ENCODE measurements around the gene XRCC6. TPM values are rescaled to one million over a fixed set of nuclear protein-coding genes. Genes with fewer than 3 reads are reported as not detected.

Gene XRCC6
- total and polyA plus RNA-seq, 5 experiments from 2014 or later, result 171 to 513 (median 436) TPM

DNA sequence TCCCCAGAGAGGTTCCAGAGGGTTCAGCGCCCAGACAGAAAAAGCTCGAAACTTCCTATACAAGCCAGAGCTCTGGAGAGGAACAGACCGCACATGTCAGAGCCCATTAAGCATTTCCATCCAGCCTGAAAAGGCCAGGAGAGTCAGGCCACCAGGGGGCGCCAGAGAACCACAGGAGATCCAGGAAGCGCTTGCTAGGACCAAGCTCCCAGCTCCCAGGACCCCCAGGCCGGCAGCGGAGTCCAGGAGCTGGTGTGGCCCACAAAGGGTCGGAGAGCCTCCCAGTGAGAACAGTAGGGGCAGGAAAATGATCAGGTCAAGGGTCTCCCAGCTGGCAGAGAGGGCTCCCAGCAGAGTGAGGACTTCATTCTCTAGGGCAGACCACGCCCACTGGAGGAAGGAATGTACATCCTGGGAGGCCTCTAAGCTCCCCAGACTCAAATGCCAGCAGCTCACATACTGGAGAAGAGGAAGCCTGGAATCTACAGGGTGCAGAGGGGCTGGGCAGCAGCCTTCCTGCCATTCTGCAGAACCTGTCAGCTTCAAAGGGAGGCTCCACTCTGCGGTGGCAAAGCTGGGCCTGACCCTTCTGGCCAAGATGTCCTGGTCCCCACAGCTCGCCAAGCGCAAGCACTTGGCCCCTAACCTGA lies 76.2 kb downstream of the XRCC6 start:
- H3K36me3 Mint-ChIP-seq, result no peaks in the 10 kb centered on the region
- DNase-seq (peak; percentile 70 to 95 (median 85)), ATAC-seq (peak; percentile 72 to 79)
- peaks cover 0 to 2% (median 0%) of the 10 kb centered on the region in 5 donors for H3K27me3 Mint-ChIP-seq
- H3K4me3 Mint-ChIP-seq, result peak overlapping the region; percentile 40 to 84 (median 74)
- POLR2A ChIA-PET, result interaction anchor here (1.1 to 4.4 kb wide), 5 partner anchors 9 to 244 kb away, joined by 3 to 38 read pairs (median 24); partner anchors contain the start of genes CCDC134 and SNU13
- no peaks in the 10 kb centered on the region for H3K9me3 Mint-ChIP-seq
- peaks cover 11 to 13% (median 12%) of the 10 kb centered on the region in 4 donors for H3K4me1 Mint-ChIP-seq
- peak overlapping the region in 9 of 10 donors; percentile 61 to 93 (median 81) for H3K27ac Mint-ChIP-seq

- Mint-ChIP-seq H3K9me3 (no peaks in the 10 kb centered on the region), H3K27ac (peak within 1 kb of the TSS; percentile 83 to 95 (median 87)), H3K4me3 (peak within 1 kb of the TSS; percentile 55 to 88 (median 82)), H3K27me3 (peaks cover 0 to 2% (median 0%) of the 10 kb centered on the region in 5 donors), H3K4me1 (peaks cover 11 to 13% (median 12%) of the 10 kb centered on the region in 4 donors), H3K36me3 (no peaks in the 10 kb centered on the region)
- ATAC-seq (peak; percentile 87 to 91), DNase-seq (peak; percentile 80 to 95 (median 88))
- POLR2A ChIA-PET, result interaction anchor here (0.6 to 4.4 kb wide), 8 partner anchors 11 to 241 kb away, joined by 3 to 38 read pairs (median 7); partner anchors contain the start of genes CCDC134, SNU13 and SREBF2
These were observed 78.4 kb downstream of the XRCC6 start, which contains the start of gene MEI1 for GRCh38 chr22:41699264-41700107. MEI1 (plus strand) TSS chr22:41699503; CDS start chr22:41699539, 36 bp downstream.

DNA sequence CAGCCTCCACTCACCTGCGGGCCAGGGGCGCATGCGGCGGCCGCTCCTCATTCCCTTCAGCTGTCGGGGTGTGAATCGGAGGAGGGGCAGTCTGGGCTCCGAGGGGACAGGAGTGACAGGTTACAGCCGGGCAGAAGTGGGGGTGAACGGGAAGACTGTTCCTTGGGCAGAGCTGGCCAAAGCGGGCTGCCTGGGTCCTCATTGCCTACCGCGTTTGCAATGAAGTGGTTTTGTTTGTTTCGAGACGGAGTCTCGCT lies 78.9 kb downstream of the XRCC6 start:
- peaks cover 11 to 13% (median 12%) of the 10 kb centered on the region in 4 donors for H3K4me1 Mint-ChIP-seq
- H3K9me3 Mint-ChIP-seq, result no peaks in the 10 kb centered on the region
- H3K4me3 Mint-ChIP-seq, result peak overlapping the region in 2 of 10 donors; percentile 31 to 34
- H3K36me3 Mint-ChIP-seq, result no peaks in the 10 kb centered on the region
- peaks cover 0 to 2% (median 0%) of the 10 kb centered on the region in 5 donors for H3K27me3 Mint-ChIP-seq
- DNase-seq (no peak), ATAC-seq (no peak)
- H3K27ac Mint-ChIP-seq, result peak overlapping the region in 2 of 10 donors; percentile 43 to 74
- POLR2A ChIA-PET, result interaction anchor here (1.2 to 4.4 kb wide), 4 partner anchors 12 to 241 kb away, joined by 3 to 38 read pairs (median 27); partner anchors contain the start of genes CCDC134 and SNU13

DNA sequence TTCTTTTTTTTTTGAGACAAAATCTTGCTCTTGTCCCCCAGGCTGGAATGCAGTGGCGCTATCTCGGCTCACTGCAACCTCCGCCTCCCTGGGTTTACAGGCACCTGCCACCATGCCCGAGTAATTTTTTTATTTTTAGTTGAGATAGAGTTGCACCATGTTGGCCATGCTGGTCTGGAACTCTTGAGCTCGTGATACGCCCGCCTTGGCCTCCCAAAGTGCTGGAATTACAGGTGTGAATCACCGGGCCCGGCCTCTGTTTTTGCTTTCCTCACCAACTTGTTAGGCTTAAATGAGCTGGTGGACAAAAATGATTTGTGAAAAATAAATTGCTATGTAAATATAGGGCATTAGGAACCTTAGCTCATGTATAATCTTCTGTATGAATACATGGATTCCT lies 81.7 kb downstream of the XRCC6 start:
- no peaks in the 10 kb centered on the region for H3K36me3 Mint-ChIP-seq
- no peak overlapping the region for H3K4me3 Mint-ChIP-seq
- peaks cover 0 to 2% (median 0%) of the 10 kb centered on the region in 5 donors for H3K27me3 Mint-ChIP-seq
- H3K27ac Mint-ChIP-seq, result no peak overlapping the region
- ATAC-seq (no peak), DNase-seq (no peak)
- POLR2A ChIA-PET, result no interaction called here
- H3K9me3 Mint-ChIP-seq, result no peaks in the 10 kb centered on the region
- peaks cover 3 to 7% (median 5%) of the 10 kb centered on the region in 4 donors for H3K4me1 Mint-ChIP-seq

GRCh38 chr22:41709341-41709740 lies 88.2 kb downstream of the XRCC6 start:
- POLR2A ChIA-PET, result no interaction called here
- H3K27ac Mint-ChIP-seq, result peak overlapping the region in 3 of 10 donors; percentile 32 to 78 (median 50)

GRCh38 chr22:41713004-41713403 lies 91.9 kb downstream of the XRCC6 start:
- Mint-ChIP-seq H3K27ac (no peak overlapping the region), H3K9me3 (no peaks in the 10 kb centered on the region), H3K4me3 (no peak overlapping the region), H3K27me3 (no peaks in the 10 kb centered on the region), H3K4me1 (peaks cover 0 to 6% (median 1%) of the 10 kb centered on the region in 4 donors), H3K36me3 (no peaks in the 10 kb centered on the region)
- POLR2A ChIA-PET, result no interaction called here
- ATAC-seq (no peak), DNase-seq (no peak)

More at GRCh38 chr22:41709341-41709740, 88.2 kb downstream of the XRCC6 start:
- no peak for DNase-seq
- peaks cover 0 to 6% (median 1%) of the 10 kb centered on the region in 4 donors for H3K4me1 Mint-ChIP-seq
- ATAC-seq, result no peak
- H3K27me3 Mint-ChIP-seq, result no peaks in the 10 kb centered on the region
- H3K9me3 Mint-ChIP-seq, result no peaks in the 10 kb centered on the region
- H3K4me3 Mint-ChIP-seq, result no peak overlapping the region
- no peaks in the 10 kb centered on the region for H3K36me3 Mint-ChIP-seq

Other genes with a start within 250 kb of the XRCC6 start
- gene TEF, start 239.4 kb upstream of the XRCC6 start, total RNA-seq, result 1 to 10 TPM; 5.2 to 5.9 TPM
- 1 to 10 TPM; 2.0 to 5.7 (median 4.4) TPM for gene TEF, start 239.4 kb upstream of the XRCC6 start, polyA plus RNA-seq
- 10 to 100 TPM; 26.2 to 26.4 TPM for gene TOB2, start 174.5 kb upstream of the XRCC6 start, total RNA-seq
- gene TOB2, start 174.5 kb upstream of the XRCC6 start, polyA plus RNA-seq, result 10 to 100 TPM in 1 of 3 donors, 1 to 10 TPM in 2; 8.7 to 12.1 (median 9.0) TPM
- 10 to 100 TPM; 34.0 to 35.8 TPM for gene PHF5A, start 152.6 kb upstream of the XRCC6 start, total RNA-seq
- 10 to 100 TPM; 17.2 to 21.4 (median 17.9) TPM for gene PHF5A, start 152.6 kb upstream of the XRCC6 start, polyA plus RNA-seq
- 10 to 100 TPM; 67.7 to 75.1 TPM for gene ACO2, start 152.2 kb upstream of the XRCC6 start, total RNA-seq
- 10 to 100 TPM; 64.2 to 91.9 (median 72.3) TPM for gene ACO2, start 152.2 kb upstream of the XRCC6 start, polyA plus RNA-seq
- 10 to 100 TPM; 50.5 to 54.6 TPM for gene POLR3H, start 76.8 kb upstream of the XRCC6 start, total RNA-seq
- 10 to 100 TPM; 24.7 to 30.9 (median 27.6) TPM for gene POLR3H, start 76.8 kb upstream of the XRCC6 start, polyA plus RNA-seq
- gene CSDC2, start 60.3 kb upstream of the XRCC6 start, total RNA-seq, result not detected
- not detected for gene CSDC2, start 60.3 kb upstream of the XRCC6 start, polyA plus RNA-seq
- gene PMM1, start 31.5 kb upstream of the XRCC6 start, total RNA-seq, result 10 to 100 TPM; 30.9 to 32.3 TPM
- 10 to 100 TPM; 29.9 to 32.8 (median 32.4) TPM for gene PMM1, start 31.5 kb upstream of the XRCC6 start, polyA plus RNA-seq
- 10 to 100 TPM; 25.8 to 29.3 TPM for gene DESI1, start 252 bp upstream of the XRCC6 start, total RNA-seq
- 10 to 100 TPM in 2 of 3 donors, 1 to 10 TPM in 1; 7.5 to 13.9 (median 11.2) TPM for gene DESI1, start 252 bp upstream of the XRCC6 start, polyA plus RNA-seq
- gene SNU13, start 67.6 kb downstream of the XRCC6 start, total RNA-seq, result 100 to 1,000 TPM; 117 to 127 TPM
- 100 to 1,000 TPM; 226 to 309 (median 285) TPM for gene SNU13, start 67.6 kb downstream of the XRCC6 start, polyA plus RNA-seq
- 10 to 100 TPM; 52.9 to 62.8 TPM for gene MEI1, start 78.2 kb downstream of the XRCC6 start, total RNA-seq
- gene MEI1, start 78.2 kb downstream of the XRCC6 start, polyA plus RNA-seq, result 100 to 1,000 TPM in 1 of 3 donors, 10 to 100 TPM in 2; 89.5 to 153 (median 98.3) TPM
- 10 to 100 TPM; 17.1 to 23.1 TPM for gene CCDC134, start 179.4 kb downstream of the XRCC6 start, total RNA-seq
- gene CCDC134, start 179.4 kb downstream of the XRCC6 start, polyA plus RNA-seq, result 1 to 10 TPM; 3.5 to 5.6 (median 3.8) TPM
- 100 to 1,000 TPM; 106 TPM for gene SREBF2, start 211.8 kb downstream of the XRCC6 start, total RNA-seq
- gene SREBF2, start 211.8 kb downstream of the XRCC6 start, polyA plus RNA-seq, result 10 to 100 TPM; 16.3 to 21.9 (median 18.2) TPM

Data from naive thymus-derived CD8-positive, alpha-beta T cell (primary cell).